ENCODE measurements around the gene KCNQ1.

Gene KCNQ1

GRCh38 chr11:2763984-2764383 is 319.2 kb downstream of the KCNQ1 start:
- no peak for TF ChIP-seq EZH2 (IDR thresholded peaks at IDR 0.05; ENCODE audit: borderline replicate concordance, low read length)
- H2AFZ ChIP-seq (ENCODE audit: low read length): no peak overlapping the region
- no peak overlapping the region for H3K27ac ChIP-seq (ENCODE audit: low read depth, low read length, poor library complexity, severe bottlenecking)
- no peaks in the 10 kb centered on the region for H3K4me1 ChIP-seq (ENCODE audit: insufficient read depth, low read length, severe bottlenecking)
- no peaks in the 10 kb centered on the region for H4K20me1 ChIP-seq (ENCODE audit: insufficient read depth, low read length)
- 0 out of 2 replicates have a peak, but pooled peaks cover 5% of the 10 kb centered on the region for H3K27me3 ChIP-seq (ENCODE audit: insufficient read depth, low read length)
- H3F3A ChIP-seq (ENCODE audit: insufficient read depth, low read length): no peaks in the 10 kb centered on the region
- H3K36me3 ChIP-seq (ENCODE audit: insufficient read depth, low read length): no peaks in the 10 kb centered on the region
- H3K4me3 ChIP-seq (ENCODE audit: low read depth, low read length, poor library complexity, severe bottlenecking): no peak overlapping the region
- no peaks in the 10 kb centered on the region for H3K79me2 ChIP-seq (ENCODE audit: insufficient read depth, low read length)
- H3K4me2 ChIP-seq (ENCODE audit: low read length): no peak overlapping the region
- no peaks in the 10 kb centered on the region for H3K9me2 ChIP-seq (ENCODE audit: low read depth, low read length)
- no peaks in the 10 kb centered on the region for H3K9me3 ChIP-seq (ENCODE audit: low read length)
- no peak overlapping the region for H3K9ac ChIP-seq (ENCODE audit: low read length)

DNA sequence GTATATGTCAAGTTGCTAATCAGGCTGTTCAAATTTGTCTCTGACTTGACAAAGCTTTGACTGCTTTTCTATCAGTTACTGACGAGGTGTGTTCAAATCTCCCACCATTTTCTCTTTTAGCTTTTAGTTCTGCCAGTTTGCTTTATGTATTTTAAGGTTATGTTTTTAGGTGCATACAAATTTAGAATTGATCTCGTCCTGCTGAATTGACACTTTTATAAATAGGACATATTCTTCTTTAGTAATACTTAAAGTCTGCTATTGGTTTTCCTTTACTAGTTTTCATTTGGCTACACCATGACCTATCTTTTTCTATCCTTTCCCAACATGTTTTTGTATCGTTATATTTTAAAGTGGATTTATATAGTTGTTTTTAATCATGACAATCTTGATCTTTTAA is 320.7 kb downstream of the KCNQ1 start:
- H3K27me3 ChIP-seq (ENCODE audit: insufficient read depth, low read length): 0 out of 2 replicates have a peak, but pooled peaks cover 5% of the 10 kb centered on the region
- H3K9me2 ChIP-seq (ENCODE audit: low read depth, low read length): no peaks in the 10 kb centered on the region
- H3K4me1 ChIP-seq (ENCODE audit: insufficient read depth, low read length, severe bottlenecking): no peaks in the 10 kb centered on the region
- no peak overlapping the region for H3K27ac ChIP-seq (ENCODE audit: low read depth, low read length, poor library complexity, severe bottlenecking)
- H3K9me3 ChIP-seq (ENCODE audit: low read length): no peaks in the 10 kb centered on the region
- no peaks in the 10 kb centered on the region for H3F3A ChIP-seq (ENCODE audit: insufficient read depth, low read length)
- H3K9ac ChIP-seq (ENCODE audit: low read length): no peak overlapping the region
- H4K20me1 ChIP-seq (ENCODE audit: insufficient read depth, low read length): no peaks in the 10 kb centered on the region
- H2AFZ ChIP-seq (ENCODE audit: low read length): no peak overlapping the region
- H3K4me2 ChIP-seq (ENCODE audit: low read length): no peak overlapping the region
- no peak overlapping the region for H3K4me3 ChIP-seq (ENCODE audit: low read depth, low read length, poor library complexity, severe bottlenecking)
- no peak for TF ChIP-seq EZH2 (IDR thresholded peaks at IDR 0.05; ENCODE audit: borderline replicate concordance, low read length)
- TF ChIP-seq, protein P1, sequence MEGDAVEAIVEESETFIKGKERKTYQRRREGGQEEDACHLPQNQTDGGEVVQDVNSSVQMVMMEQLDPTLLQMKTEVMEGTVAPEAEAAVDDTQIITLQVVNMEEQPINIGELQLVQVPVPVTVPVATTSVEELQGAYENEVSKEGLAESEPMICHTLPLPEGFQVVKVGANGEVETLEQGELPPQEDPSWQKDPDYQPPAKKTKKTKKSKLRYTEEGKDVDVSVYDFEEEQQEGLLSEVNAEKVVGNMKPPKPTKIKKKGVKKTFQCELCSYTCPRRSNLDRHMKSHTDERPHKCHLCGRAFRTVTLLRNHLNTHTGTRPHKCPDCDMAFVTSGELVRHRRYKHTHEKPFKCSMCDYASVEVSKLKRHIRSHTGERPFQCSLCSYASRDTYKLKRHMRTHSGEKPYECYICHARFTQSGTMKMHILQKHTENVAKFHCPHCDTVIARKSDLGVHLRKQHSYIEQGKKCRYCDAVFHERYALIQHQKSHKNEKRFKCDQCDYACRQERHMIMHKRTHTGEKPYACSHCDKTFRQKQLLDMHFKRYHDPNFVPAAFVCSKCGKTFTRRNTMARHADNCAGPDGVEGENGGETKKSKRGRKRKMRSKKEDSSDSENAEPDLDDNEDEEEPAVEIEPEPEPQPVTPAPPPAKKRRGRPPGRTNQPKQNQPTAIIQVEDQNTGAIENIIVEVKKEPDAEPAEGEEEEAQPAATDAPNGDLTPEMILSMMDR (IDR thresholded peaks at IDR 0.05; ENCODE audit: low read length): no peak
- H3K36me3 ChIP-seq (ENCODE audit: insufficient read depth, low read length): no peaks in the 10 kb centered on the region
- no peaks in the 10 kb centered on the region for H3K79me2 ChIP-seq (ENCODE audit: insufficient read depth, low read length)

DNA sequence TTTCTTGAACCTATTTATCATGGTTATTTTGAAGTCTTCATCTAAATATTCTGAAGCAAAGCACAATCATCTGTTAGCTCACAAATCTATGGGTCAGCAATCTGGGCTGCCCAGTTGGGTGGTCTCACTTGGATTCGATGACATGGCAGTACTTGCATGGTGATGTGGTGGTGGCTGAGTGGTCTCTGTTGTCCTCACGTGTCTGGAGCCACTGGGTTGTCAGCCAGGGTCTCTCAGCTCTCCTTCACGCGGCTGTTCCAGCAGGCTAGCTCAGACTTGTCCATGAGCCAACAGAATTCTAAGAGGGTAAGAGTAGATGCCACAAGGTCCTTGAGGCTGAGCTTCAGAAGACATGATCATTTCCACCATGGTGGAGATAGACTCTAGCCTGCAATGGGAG is 321.4 kb downstream of the KCNQ1 start:
- no peak for TF ChIP-seq EZH2 (IDR thresholded peaks at IDR 0.05; ENCODE audit: borderline replicate concordance, low read length)
- TF ChIP-seq, protein P1 (IDR thresholded peaks at IDR 0.05; ENCODE audit: low read length): no peak
- no peak overlapping the region for H3K4me2 ChIP-seq (ENCODE audit: low read length)
- no peaks in the 10 kb centered on the region for H3K4me1 ChIP-seq (ENCODE audit: insufficient read depth, low read length, severe bottlenecking)
- H3K79me2 ChIP-seq (ENCODE audit: insufficient read depth, low read length): no peaks in the 10 kb centered on the region
- H3K4me3 ChIP-seq (ENCODE audit: low read depth, low read length, poor library complexity, severe bottlenecking): no peak overlapping the region
- no peak overlapping the region for H2AFZ ChIP-seq (ENCODE audit: low read length)
- no peaks in the 10 kb centered on the region for H3K9me2 ChIP-seq (ENCODE audit: low read depth, low read length)
- H3K9ac ChIP-seq (ENCODE audit: low read length): no peak overlapping the region
- 0 out of 2 replicates have a peak, but pooled peaks cover 8% of the 10 kb centered on the region for H3K27me3 ChIP-seq (ENCODE audit: insufficient read depth, low read length)
- H3K36me3 ChIP-seq (ENCODE audit: insufficient read depth, low read length): no peaks in the 10 kb centered on the region
- no peaks in the 10 kb centered on the region for H3K9me3 ChIP-seq (ENCODE audit: low read length)
- no peaks in the 10 kb centered on the region for H3F3A ChIP-seq (ENCODE audit: insufficient read depth, low read length)
- H4K20me1 ChIP-seq (ENCODE audit: insufficient read depth, low read length): no peaks in the 10 kb centered on the region
- H3K27ac ChIP-seq (ENCODE audit: low read depth, low read length, poor library complexity, severe bottlenecking): no peak overlapping the region

GRCh38 chr11:2767071-2767470 is 322.3 kb downstream of the KCNQ1 start:
- no peak for TF ChIP-seq EZH2 (IDR thresholded peaks at IDR 0.05; ENCODE audit: borderline replicate concordance, low read length)
- TF ChIP-seq, protein P1 (IDR thresholded peaks at IDR 0.05; ENCODE audit: low read length): no peak
- Histone ChIP-seq H3K27me3 (ENCODE audit: insufficient read depth, low read length) (0 out of 2 replicates have a peak, but pooled peaks cover 13% of the 10 kb centered on the region), H3K79me2 (ENCODE audit: insufficient read depth, low read length) (no peaks in the 10 kb centered on the region)

More at GRCh38 chr11:2767071-2767470, 322.3 kb downstream of the KCNQ1 start:
- Histone ChIP-seq H4K20me1 (ENCODE audit: insufficient read depth, low read length) (no peaks in the 10 kb centered on the region), H3K36me3 (ENCODE audit: insufficient read depth, low read length) (no peaks in the 10 kb centered on the region), H3F3A (ENCODE audit: insufficient read depth, low read length) (no peaks in the 10 kb centered on the region), H3K9ac (ENCODE audit: low read length) (no peak overlapping the region), H3K9me2 (ENCODE audit: low read depth, low read length) (no peaks in the 10 kb centered on the region), H3K4me2 (ENCODE audit: low read length) (no peak overlapping the region), H3K27ac (ENCODE audit: low read depth, low read length, poor library complexity, severe bottlenecking) (no peak overlapping the region), H3K4me3 (ENCODE audit: low read depth, low read length, poor library complexity, severe bottlenecking) (no peak overlapping the region), H2AFZ (ENCODE audit: low read length) (no peak overlapping the region), H3K4me1 (ENCODE audit: insufficient read depth, low read length, severe bottlenecking) (no peaks in the 10 kb centered on the region), H3K9me3 (ENCODE audit: low read length) (no peaks in the 10 kb centered on the region)
